NCI-H2081 (cell line): ENCODE measurements around the gene MAPK14.
"Not testable (repeated sequence)": the region's sequence is repeated elsewhere in the genome, so short reads cannot be mapped to it uniquely, and the experiment has no call there.

Experiments
- DNase-seq, 2 experiments: peaks; one replicate each; lab custom pipeline; 2025; lab: John Stamatoyannopoulos, UW

Gene MAPK14

GRCh38 chr6:36068586-36068985 is 41.0 kb downstream of the MAPK14 start:
- DNase-seq, result no peak

- no peak for DNase-seq
Observed at GRCh38 chr6:36069573-36069972, 42.0 kb downstream of the MAPK14 start.

GRCh38 chr6:36070252-36070651 is 42.6 kb downstream of the MAPK14 start:
- DNase-seq, result no peak

GRCh38 chr6:36071281-36071680 is 43.7 kb downstream of the MAPK14 start:
- no peak for DNase-seq

- no peak for DNase-seq
Observed at GRCh38 chr6:36071714-36072113, 44.1 kb downstream of the MAPK14 start.

- no peak for DNase-seq
Observed at GRCh38 chr6:36072681-36073080, 45.1 kb downstream of the MAPK14 start.

- DNase-seq, result no peak
Observed at GRCh38 chr6:36073587-36073986, 46.0 kb downstream of the MAPK14 start.

GRCh38 chr6:36075656-36076055 is 48.0 kb downstream of the MAPK14 start:
- no peak for DNase-seq

GRCh38 chr6:36076178-36077063 is 48.8 kb downstream of the MAPK14 start:
- no peak for DNase-seq

GRCh38 chr6:36078159-36078558 is 50.6 kb downstream of the MAPK14 start:
- no peak for DNase-seq

- no peak for DNase-seq
Observed at GRCh38 chr6:36079601-36080000, 52.0 kb downstream of the MAPK14 start.

GRCh38 chr6:36082318-36082717 is 54.7 kb downstream of the MAPK14 start:
- no peak for DNase-seq

- no peak for DNase-seq
Observed at GRCh38 chr6:36083446-36083845, 55.8 kb downstream of the MAPK14 start.

GRCh38 chr6:36088204-36088603 is 60.6 kb downstream of the MAPK14 start:
- not testable (repeated sequence) for DNase-seq

GRCh38 chr6:36089048-36089447 is 61.4 kb downstream of the MAPK14 start:
- DNase-seq, result no peak

- no peak for DNase-seq
Observed at GRCh38 chr6:36094238-36094637, 66.6 kb downstream of the MAPK14 start.

- peak; percentile 70 to 80 for DNase-seq
Observed at GRCh38 chr6:36094753-36095496, 67.3 kb downstream of the MAPK14 start.

- DNase-seq, result no peak
Observed at GRCh38 chr6:36095497-36096391, 68.1 kb downstream of the MAPK14 start.

GRCh38 chr6:36098253-36098919 is 70.8 kb downstream of the MAPK14 start:
- no peak for DNase-seq

GRCh38 chr6:36098920-36099647 is 71.5 kb downstream of the MAPK14 start:
- DNase-seq, result no peak
